NT2/D1 (cell line): ENCODE results near the gene HDAC7.

Source experiments
- SUZ12 ChIP-seq: IDR thresholded peaks from 2 replicates; pipeline ENCODE4 v1.6.1; 2011; ENCODE audit not compliant: insufficient read length, insufficient read depth; ENCODE audit errors: extremely low read depth
- YY1 ChIP-seq: IDR thresholded peaks from 2 replicates; pipeline ENCODE4 v1.6.1; 2011; ENCODE audit not compliant: insufficient read length, insufficient read depth
- ZNF274 ChIP-seq: IDR thresholded peaks from 2 replicates; pipeline ENCODE4 v1.6.1; 2011; ENCODE audit warnings: mild to moderate bottlenecking, low read depth, low read length

GRCh38 chr12:47774663-47775062 lies 45.0 kb downstream of the HDAC7 start:
- TF ChIP-seq SUZ12 (no peak), ZNF274 (no peak), YY1 (no peak)
